KMS-11 (cell line): ENCODE data around the gene UGT2B7.

Experiments
- H2AFZ ChIP-seq: fragments of 200-600 bp; sonication (generic); 2 replicates; pipeline ENCODE4 v1.6.1; 2016; ENCODE audit warnings: antibody characterized with exemption, mixed run types, low read depth
- H3K27ac ChIP-seq: fragments of 200-600 bp; sonication (generic); 2 replicates; pipeline ENCODE4 v1.6.1; 2016; ENCODE audit warnings: mild to moderate bottlenecking, mixed run types
- H3K27me3 ChIP-seq: fragments of 200-600 bp; sonication (generic); 2 replicates; pipeline ENCODE4 v1.6.1; 2017; ENCODE audit warnings: mild to moderate bottlenecking, low read depth, mixed run types, moderate library complexity; ENCODE audit not compliant: insufficient read depth
- H3K36me3 ChIP-seq: fragments of 200-600 bp; sonication (generic); 2 replicates; pipeline ENCODE4 v1.6.1; 2017; ENCODE audit warnings: mild to moderate bottlenecking, mixed run types; ENCODE audit not compliant: insufficient read depth
- H3K4me1 ChIP-seq: fragments of 200-600 bp; sonication (generic); 2 replicates; pipeline ENCODE4 v1.6.1; 2016; ENCODE audit warnings: mild to moderate bottlenecking, low read depth, mixed run types; ENCODE audit not compliant: poor library complexity, severe bottlenecking
- H3K4me2 ChIP-seq: fragments of 200-600 bp; sonication (generic); 2 replicates; pipeline ENCODE4 v1.7.0; 2016; ENCODE audit warnings: mild to moderate bottlenecking, mixed run types
- H3K4me3 ChIP-seq: fragments of 200-600 bp; sonication (generic); IDR thresholded peaks from 2 replicates; pipeline ENCODE4 v1.6.1; 2017; ENCODE audit warnings: low read depth, low read length, mixed read lengths; ENCODE audit not compliant: insufficient read depth
- H3K79me2 ChIP-seq: fragments of 200-600 bp; sonication (generic); 2 replicates; pipeline ENCODE4 v1.6.1; 2016; ENCODE audit warnings: low read depth, mixed run types; ENCODE audit not compliant: insufficient read depth
- H3K9ac ChIP-seq: fragments of 200-600 bp; sonication (generic); 2 replicates; pipeline ENCODE4 v1.6.1; 2016; ENCODE audit warnings: mild to moderate bottlenecking, mixed run types
- H4K20me1 ChIP-seq: fragments of 200-600 bp; sonication (generic); 2 replicates; pipeline ENCODE4 v1.6.1; 2016; ENCODE audit warnings: mild to moderate bottlenecking, mixed run types; ENCODE audit not compliant: insufficient read depth
- TF ChIP-seq, protein P1 (sequence below): fragments of 200-600 bp; sonication (generic); conservative IDR thresholded peaks from 2 replicates; pipeline ENCODE4 v1.6.1; 2017; ENCODE audit warnings: low read depth, mild to moderate bottlenecking, antibody characterized with exemption, low read length, moderate library complexity, mixed read lengths

UGT2B7 gene

DNA sequence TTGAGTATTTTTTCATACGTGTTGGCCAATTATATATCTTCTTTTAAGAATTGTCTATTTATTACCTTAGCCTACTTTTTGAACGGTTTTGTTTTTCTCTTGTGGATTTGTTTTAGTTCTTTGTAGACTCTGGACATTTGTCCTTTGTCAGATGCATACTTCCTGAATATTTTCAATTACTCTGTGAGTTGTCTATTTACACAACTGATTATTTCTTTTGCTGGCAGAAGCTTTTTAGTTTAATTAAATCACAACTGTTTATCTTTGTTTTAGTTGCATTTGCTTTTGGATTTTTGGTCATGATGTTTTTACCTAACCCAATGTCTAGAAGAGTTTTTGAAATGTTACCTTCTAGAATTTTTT is 19.6 kb downstream of the UGT2B7 start:
- Histone ChIP-seq H3K4me2 (no peak overlapping the region), H3K9ac (no peak overlapping the region), H3K36me3 (no peaks in the 10 kb centered on the region), H3K4me1 (no peaks in the 10 kb centered on the region), H3K4me3 (no peak overlapping the region), H3K27ac (no peak overlapping the region), H2AFZ (no peak overlapping the region), H4K20me1 (no peaks in the 10 kb centered on the region), H3K27me3 (no peaks in the 10 kb centered on the region), H3K79me2 (no peaks in the 10 kb centered on the region)
- TF ChIP-seq, protein P1, sequence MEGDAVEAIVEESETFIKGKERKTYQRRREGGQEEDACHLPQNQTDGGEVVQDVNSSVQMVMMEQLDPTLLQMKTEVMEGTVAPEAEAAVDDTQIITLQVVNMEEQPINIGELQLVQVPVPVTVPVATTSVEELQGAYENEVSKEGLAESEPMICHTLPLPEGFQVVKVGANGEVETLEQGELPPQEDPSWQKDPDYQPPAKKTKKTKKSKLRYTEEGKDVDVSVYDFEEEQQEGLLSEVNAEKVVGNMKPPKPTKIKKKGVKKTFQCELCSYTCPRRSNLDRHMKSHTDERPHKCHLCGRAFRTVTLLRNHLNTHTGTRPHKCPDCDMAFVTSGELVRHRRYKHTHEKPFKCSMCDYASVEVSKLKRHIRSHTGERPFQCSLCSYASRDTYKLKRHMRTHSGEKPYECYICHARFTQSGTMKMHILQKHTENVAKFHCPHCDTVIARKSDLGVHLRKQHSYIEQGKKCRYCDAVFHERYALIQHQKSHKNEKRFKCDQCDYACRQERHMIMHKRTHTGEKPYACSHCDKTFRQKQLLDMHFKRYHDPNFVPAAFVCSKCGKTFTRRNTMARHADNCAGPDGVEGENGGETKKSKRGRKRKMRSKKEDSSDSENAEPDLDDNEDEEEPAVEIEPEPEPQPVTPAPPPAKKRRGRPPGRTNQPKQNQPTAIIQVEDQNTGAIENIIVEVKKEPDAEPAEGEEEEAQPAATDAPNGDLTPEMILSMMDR, result no peak

DNA sequence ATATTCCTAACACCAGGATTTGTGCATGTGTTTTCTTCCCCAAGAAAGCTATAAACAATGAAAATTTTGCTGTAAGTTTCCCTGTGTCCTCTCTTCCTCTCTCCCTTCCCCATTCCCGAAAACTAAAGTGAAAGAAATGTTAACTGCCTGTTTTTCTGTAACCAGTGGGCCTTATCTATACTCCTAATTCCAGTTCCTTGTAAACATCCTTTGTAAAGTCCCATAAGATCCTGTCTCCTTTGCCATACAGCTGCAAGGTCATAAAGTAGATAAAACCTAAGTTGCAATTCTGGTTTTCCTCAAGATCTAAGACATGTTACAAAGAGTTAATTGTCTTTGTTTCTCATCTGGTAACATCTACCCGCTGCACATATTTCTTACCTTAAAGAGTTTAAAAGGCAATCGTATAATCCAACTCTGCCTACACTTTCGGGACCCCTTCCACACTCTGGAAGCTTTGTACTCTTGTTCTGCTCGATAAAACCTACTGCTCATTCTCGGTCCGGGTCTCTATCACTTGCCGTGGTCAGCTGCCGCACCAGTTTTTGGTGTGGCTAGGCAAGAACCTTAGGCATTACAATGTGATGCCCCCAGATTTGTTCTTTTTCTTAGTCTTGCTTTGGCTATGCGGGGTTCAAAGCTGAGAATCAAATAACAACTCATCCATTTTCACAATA is 20.5 kb downstream of the UGT2B7 start:
- TF ChIP-seq, protein P1, result no peak
- H3K79me2 ChIP-seq, result no peaks in the 10 kb centered on the region
- H3K4me1 ChIP-seq, result no peaks in the 10 kb centered on the region
- H3K27me3 ChIP-seq, result no peaks in the 10 kb centered on the region
- no peak overlapping the region for H3K4me3 ChIP-seq
- H3K9ac ChIP-seq, result no peak overlapping the region
- no peak overlapping the region for H2AFZ ChIP-seq
- no peak overlapping the region for H3K4me2 ChIP-seq
- H4K20me1 ChIP-seq, result no peaks in the 10 kb centered on the region
- H3K36me3 ChIP-seq, result no peaks in the 10 kb centered on the region
- H3K27ac ChIP-seq, result no peak overlapping the region

DNA sequence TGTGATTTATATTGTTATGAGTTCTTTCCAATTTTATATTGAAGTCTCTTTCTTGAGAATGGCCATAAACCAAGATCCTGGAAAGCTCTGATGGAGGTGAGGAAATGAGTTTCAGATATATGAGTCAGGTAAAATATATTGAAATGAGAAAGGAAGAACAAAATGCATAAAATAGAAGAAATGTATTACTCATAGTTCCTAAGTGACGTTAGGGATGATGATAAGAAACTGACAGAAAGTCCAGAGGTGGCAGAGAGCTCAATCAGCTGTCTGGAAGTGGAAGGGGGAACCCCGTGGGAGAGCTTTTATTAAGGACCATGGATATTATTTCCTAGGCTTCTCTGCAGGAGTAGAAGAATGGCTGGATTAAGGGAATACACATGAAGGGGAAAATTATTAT is 24.6 kb downstream of the UGT2B7 start:
- Histone ChIP-seq H3K4me2 (no peak overlapping the region), H3K79me2 (no peaks in the 10 kb centered on the region), H3K4me1 (no peaks in the 10 kb centered on the region), H3K27ac (no peak overlapping the region), H2AFZ (no peak overlapping the region), H3K4me3 (no peak overlapping the region), H3K36me3 (no peaks in the 10 kb centered on the region), H3K9ac (no peak overlapping the region), H4K20me1 (no peaks in the 10 kb centered on the region), H3K27me3 (no peaks in the 10 kb centered on the region)
- TF ChIP-seq, protein P1, result no peak

DNA sequence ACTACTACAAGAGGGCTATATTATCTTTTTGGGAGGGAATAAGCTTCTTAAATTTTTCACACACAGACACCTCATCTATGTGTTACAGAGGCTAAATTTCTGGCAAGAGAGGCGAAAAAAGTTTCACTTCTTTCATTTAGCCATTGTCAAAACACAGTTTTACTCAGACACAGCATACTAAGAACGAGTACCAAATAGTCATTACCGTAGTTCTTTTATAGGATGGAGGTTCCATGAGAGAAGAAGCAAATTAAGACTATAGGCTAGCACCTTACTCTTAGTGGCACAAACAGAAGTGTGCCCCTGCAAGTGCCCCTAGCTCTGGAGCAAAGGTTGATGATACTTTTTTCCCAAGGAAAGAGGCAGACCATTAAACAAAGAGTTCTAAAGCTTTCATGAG is 26.2 kb downstream of the UGT2B7 start:
- Histone ChIP-seq H3K4me3 (no peak overlapping the region), H3K36me3 (no peaks in the 10 kb centered on the region), H3K4me1 (no peaks in the 10 kb centered on the region), H3K27ac (no peak overlapping the region), H3K9ac (no peak overlapping the region), H3K27me3 (no peaks in the 10 kb centered on the region), H3K4me2 (no peak overlapping the region), H4K20me1 (no peaks in the 10 kb centered on the region), H3K79me2 (no peaks in the 10 kb centered on the region), H2AFZ (no peak overlapping the region)
- TF ChIP-seq, protein P1, result no peak
